AG10803 (cell line): ENCODE data around the gene OIT3.

Source experiments
- DNase-seq: peaks from one replicate; pipeline ENCODE4 v3.0.0; 2010; ENCODE audit warnings: low read depth
- H3K4me3 ChIP-seq: 2 replicates; pipeline ENCODE4 v1.5.1; 2011; ENCODE audit warnings: mild to moderate bottlenecking, low read length, control low read depth
- CTCF ChIP-seq: conservative IDR thresholded peaks from 2 replicates; pipeline ENCODE4 v1.5.1; 2011; ENCODE audit warnings: mild to moderate bottlenecking, low read length, control low read depth, inconsistent platforms

OIT3 gene

GRCh38 chr10:72952189-72952588, 58.6 kb downstream of the OIT3 start:
- no peak overlapping the region for H3K4me3 ChIP-seq
- no peak for TF ChIP-seq CTCF
- no peak for DNase-seq

- no peak overlapping the region for H3K4me3 ChIP-seq
- no peak for DNase-seq
- TF ChIP-seq CTCF = no peak
Measured at GRCh38 chr10:72952642-72953158, 59.2 kb downstream of the OIT3 start.

GRCh38 chr10:72953687-72954086, 60.1 kb downstream of the OIT3 start:
- no peak for TF ChIP-seq CTCF
- no peak overlapping the region for H3K4me3 ChIP-seq
- no peak for DNase-seq

GRCh38 chr10:72954230-72954595, 60.7 kb downstream of the OIT3 start:
- no peak overlapping the region for H3K4me3 ChIP-seq
- TF ChIP-seq CTCF = no peak
- no peak for DNase-seq

GRCh38 chr10:72954596-72955554, 61.3 kb downstream of the OIT3 start, which contains the start of gene PLA2G12B:
Gene PLA2G12B (minus strand): TSS chr10:72954806. CDS start chr10:72954685, 121 bp downstream.
- no peak within 1 kb of the TSS for H3K4me3 ChIP-seq
- DNase-seq = no peak
- no peak for TF ChIP-seq CTCF

- no peak for TF ChIP-seq CTCF
- H3K4me3 ChIP-seq = no peak overlapping the region
- no peak for DNase-seq
Measured at GRCh38 chr10:72956001-72956400, 62.5 kb downstream of the OIT3 start.

- H3K4me3 ChIP-seq = no peak overlapping the region
- DNase-seq = no peak
- no peak for TF ChIP-seq CTCF
Measured at GRCh38 chr10:72976886-72977285, 83.3 kb downstream of the OIT3 start.
